ENCODE data around the gene BGN. TPM values are rescaled to one million over a fixed set of nuclear protein-coding genes. Genes with fewer than 3 reads are reported as not detected.

The BGN gene
- total and polyA plus RNA-seq, 2 experiments from 2014 or later, result 0.87 to 1.8 TPM

- H3K27me3 Mint-ChIP-seq (ENCODE audit: insufficient read depth, low read depth, poor library complexity), result peaks cover 14% of the 10 kb centered on the region
- no peaks in the 10 kb centered on the region for H3K4me1 ChIP-seq (ENCODE audit: insufficient read depth)
- no peak overlapping the region for H3K4me3 Mint-ChIP-seq
- no peak for TF ChIP-seq CREB1 (CRISPR knock-in tag; IDR thresholded peaks at IDR 0.05; ENCODE audit: low read depth)
- TF ChIP-seq STAT1 (IDR thresholded peaks at IDR 0.05; ENCODE audit: unreplicated experiment), result no peak
- TF ChIP-seq POLR2AphosphoS5 (IDR thresholded peaks at IDR 0.05; ENCODE audit: low read depth), result no peak
- TF ChIP-seq ZNF462 (CRISPR knock-in tag; IDR thresholded peaks at IDR 0.05), result no peak
- TF ChIP-seq ZNF114 (CRISPR knock-in tag; IDR thresholded peaks at IDR 0.05), result no peak
- TF ChIP-seq, protein P1, sequence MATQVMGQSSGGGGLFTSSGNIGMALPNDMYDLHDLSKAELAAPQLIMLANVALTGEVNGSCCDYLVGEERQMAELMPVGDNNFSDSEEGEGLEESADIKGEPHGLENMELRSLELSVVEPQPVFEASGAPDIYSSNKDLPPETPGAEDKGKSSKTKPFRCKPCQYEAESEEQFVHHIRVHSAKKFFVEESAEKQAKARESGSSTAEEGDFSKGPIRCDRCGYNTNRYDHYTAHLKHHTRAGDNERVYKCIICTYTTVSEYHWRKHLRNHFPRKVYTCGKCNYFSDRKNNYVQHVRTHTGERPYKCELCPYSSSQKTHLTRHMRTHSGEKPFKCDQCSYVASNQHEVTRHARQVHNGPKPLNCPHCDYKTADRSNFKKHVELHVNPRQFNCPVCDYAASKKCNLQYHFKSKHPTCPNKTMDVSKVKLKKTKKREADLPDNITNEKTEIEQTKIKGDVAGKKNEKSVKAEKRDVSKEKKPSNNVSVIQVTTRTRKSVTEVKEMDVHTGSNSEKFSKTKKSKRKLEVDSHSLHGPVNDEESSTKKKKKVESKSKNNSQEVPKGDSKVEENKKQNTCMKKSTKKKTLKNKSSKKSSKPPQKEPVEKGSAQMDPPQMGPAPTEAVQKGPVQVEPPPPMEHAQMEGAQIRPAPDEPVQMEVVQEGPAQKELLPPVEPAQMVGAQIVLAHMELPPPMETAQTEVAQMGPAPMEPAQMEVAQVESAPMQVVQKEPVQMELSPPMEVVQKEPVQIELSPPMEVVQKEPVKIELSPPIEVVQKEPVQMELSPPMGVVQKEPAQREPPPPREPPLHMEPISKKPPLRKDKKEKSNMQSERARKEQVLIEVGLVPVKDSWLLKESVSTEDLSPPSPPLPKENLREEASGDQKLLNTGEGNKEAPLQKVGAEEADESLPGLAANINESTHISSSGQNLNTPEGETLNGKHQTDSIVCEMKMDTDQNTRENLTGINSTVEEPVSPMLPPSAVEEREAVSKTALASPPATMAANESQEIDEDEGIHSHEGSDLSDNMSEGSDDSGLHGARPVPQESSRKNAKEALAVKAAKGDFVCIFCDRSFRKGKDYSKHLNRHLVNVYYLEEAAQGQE (IDR thresholded peaks at IDR 0.05; ENCODE audit: unreplicated experiment), result no peak
- TF ChIP-seq NANOG (IDR thresholded peaks at IDR 0.05; ENCODE audit: borderline replicate concordance), result no peak
- TF ChIP-seq, protein P2, sequence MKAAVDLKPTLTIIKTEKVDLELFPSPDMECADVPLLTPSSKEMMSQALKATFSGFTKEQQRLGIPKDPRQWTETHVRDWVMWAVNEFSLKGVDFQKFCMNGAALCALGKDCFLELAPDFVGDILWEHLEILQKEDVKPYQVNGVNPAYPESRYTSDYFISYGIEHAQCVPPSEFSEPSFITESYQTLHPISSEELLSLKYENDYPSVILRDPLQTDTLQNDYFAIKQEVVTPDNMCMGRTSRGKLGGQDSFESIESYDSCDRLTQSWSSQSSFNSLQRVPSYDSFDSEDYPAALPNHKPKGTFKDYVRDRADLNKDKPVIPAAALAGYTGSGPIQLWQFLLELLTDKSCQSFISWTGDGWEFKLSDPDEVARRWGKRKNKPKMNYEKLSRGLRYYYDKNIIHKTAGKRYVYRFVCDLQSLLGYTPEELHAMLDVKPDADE (IDR thresholded peaks at IDR 0.05), result no peak
- TF ChIP-seq ZNF331 (CRISPR knock-in tag; IDR thresholded peaks at IDR 0.05; ENCODE audit: low read depth), result no peak
- TF ChIP-seq EZH2phosphoT487 (IDR thresholded peaks at IDR 0.05; ENCODE audit: unreplicated experiment), result no peak
- no peak for TF ChIP-seq CTCF (conservative IDR thresholded peaks at IDR 0.05; ENCODE audit: low read depth in 2 of 2)
- no peaks in the 10 kb centered on the region for H3K4me1 Mint-ChIP-seq
- no peaks in the 10 kb centered on the region for H3F3A ChIP-seq (replicated peaks; ENCODE audit: low read depth)
- no peak overlapping the region for H3K27ac ChIP-seq (ENCODE audit: low read depth)
- H4K20me1 ChIP-seq (replicated peaks; ENCODE audit: insufficient read depth), result no peaks in the 10 kb centered on the region; the same call in 1 of the 2 replicates
- ATAC-seq, result no peak
- no peaks in the 10 kb centered on the region for H3K9me2 ChIP-seq (ENCODE audit: insufficient read depth)
- H3K9me3 Mint-ChIP-seq, result no peaks in the 10 kb centered on the region
- no peaks in the 10 kb centered on the region for H3K79me2 ChIP-seq (replicated peaks; ENCODE audit: insufficient read depth)
- H3K36me3 ChIP-seq (ENCODE audit: insufficient read depth), result no peaks in the 10 kb centered on the region
- no peak for DNase-seq (ENCODE audit: low spot score)
- H3K4me3 ChIP-seq, result no peak overlapping the region
- no peak overlapping the region for H3K4me2 ChIP-seq
- H3K27ac Mint-ChIP-seq, result no peak overlapping the region
- peaks cover 15% of the 10 kb centered on the region; the same call in 2 of the 3 replicates for H3K36me3 Mint-ChIP-seq (ENCODE audit: low read depth)
- H2AFZ ChIP-seq, result no peak overlapping the region
- no peaks in the 10 kb centered on the region for H3K27me3 ChIP-seq (ENCODE audit: insufficient read depth)
Observed at GRCh38 chrX:153457136-153457825, 37.5 kb upstream of the BGN start.

Measured in GM23338 (cell line).